OCI-LY7 (cell line): ENCODE results near the gene SCN10A.

Source experiments
- EZH2phosphoT487 ChIP-seq: fragments of 200-600 bp; sonication (generic); IDR thresholded peaks from 2 replicates; pipeline ENCODE4 v1.6.1; 2018; ENCODE audit warnings: low read depth, borderline replicate concordance, mild to moderate bottlenecking, mixed run types, antibody characterized with exemption, low read length, moderate library complexity, mixed read lengths
- TF ChIP-seq, protein P1 (sequence below): fragments of 200-600 bp; sonication (generic); conservative IDR thresholded peaks from 2 replicates; pipeline ENCODE4 v1.5.1; 2014; ENCODE audit warnings: mild to moderate bottlenecking, antibody characterized with exemption, low read length, moderate library complexity, mixed read lengths

DNA sequence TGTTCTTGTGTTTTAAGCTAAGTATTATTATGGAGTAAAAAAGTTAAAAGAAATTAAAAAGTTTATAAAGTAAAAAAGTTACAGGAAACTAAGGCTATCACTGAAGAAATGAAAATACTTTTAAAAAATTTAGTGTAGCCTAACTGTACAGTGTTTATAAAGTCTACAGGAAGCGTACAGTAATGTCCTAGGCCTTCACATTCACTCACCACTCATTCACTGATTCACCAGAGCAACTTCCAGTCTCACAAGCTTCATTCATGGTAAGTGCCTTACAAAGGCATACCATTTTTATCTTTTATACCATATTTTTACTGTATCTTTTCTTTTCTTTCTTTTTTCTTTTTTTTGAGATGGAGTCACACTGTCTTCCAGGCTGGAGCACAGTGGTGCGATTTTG, 125.8 kb downstream of the SCN10A start:
- TF ChIP-seq, protein P1, sequence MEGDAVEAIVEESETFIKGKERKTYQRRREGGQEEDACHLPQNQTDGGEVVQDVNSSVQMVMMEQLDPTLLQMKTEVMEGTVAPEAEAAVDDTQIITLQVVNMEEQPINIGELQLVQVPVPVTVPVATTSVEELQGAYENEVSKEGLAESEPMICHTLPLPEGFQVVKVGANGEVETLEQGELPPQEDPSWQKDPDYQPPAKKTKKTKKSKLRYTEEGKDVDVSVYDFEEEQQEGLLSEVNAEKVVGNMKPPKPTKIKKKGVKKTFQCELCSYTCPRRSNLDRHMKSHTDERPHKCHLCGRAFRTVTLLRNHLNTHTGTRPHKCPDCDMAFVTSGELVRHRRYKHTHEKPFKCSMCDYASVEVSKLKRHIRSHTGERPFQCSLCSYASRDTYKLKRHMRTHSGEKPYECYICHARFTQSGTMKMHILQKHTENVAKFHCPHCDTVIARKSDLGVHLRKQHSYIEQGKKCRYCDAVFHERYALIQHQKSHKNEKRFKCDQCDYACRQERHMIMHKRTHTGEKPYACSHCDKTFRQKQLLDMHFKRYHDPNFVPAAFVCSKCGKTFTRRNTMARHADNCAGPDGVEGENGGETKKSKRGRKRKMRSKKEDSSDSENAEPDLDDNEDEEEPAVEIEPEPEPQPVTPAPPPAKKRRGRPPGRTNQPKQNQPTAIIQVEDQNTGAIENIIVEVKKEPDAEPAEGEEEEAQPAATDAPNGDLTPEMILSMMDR: no peak
- no peak for TF ChIP-seq EZH2phosphoT487
